Amniotic stem cell (primary cell): ENCODE data around the gene EI24.

ENCODE experiments used
- DNase-seq: peaks from one replicate; lab custom pipeline; 2025; lab: John Stamatoyannopoulos, UW

EI24 gene

GRCh38 chr11:125579811-125580210 lies 10.5 kb downstream of the EI24 start:
- DNase-seq, result no peak

- DNase-seq, result no peak
These were observed 14.2 kb downstream of the EI24 start for GRCh38 chr11:125583496-125583895.

GRCh38 chr11:125585487-125585886 lies 16.2 kb downstream of the EI24 start:
- no peak for DNase-seq

- DNase-seq, result no peak
These were observed 17.3 kb downstream of the EI24 start for GRCh38 chr11:125586623-125587022.

GRCh38 chr11:125587480-125587879 lies 18.2 kb downstream of the EI24 start:
- no peak for DNase-seq

- no peak for DNase-seq
These were observed 19.2 kb downstream of the EI24 start for GRCh38 chr11:125588505-125588904.

- DNase-seq, result no peak
These were observed 22.5 kb downstream of the EI24 start for GRCh38 chr11:125591649-125592304.

GRCh38 chr11:125592305-125593113 lies 23.2 kb downstream of the EI24 start, which contains the start of gene STT3A:
Gene STT3A, plus strand, starts transcription at chr11:125592852. Its CDS starts 3,064 bp downstream, at chr11:125595916.
- DNase-seq, result peak; percentile 100

- DNase-seq, result no peak
These were observed 24.0 kb downstream of the EI24 start for GRCh38 chr11:125593114-125593820.

GRCh38 chr11:125594958-125595357 lies 25.7 kb downstream of the EI24 start:
- no peak for DNase-seq

GRCh38 chr11:125600663-125601062 lies 31.4 kb downstream of the EI24 start:
- DNase-seq, result no peak

GRCh38 chr11:125603207-125603606 lies 33.9 kb downstream of the EI24 start:
- DNase-seq, result no peak

GRCh38 chr11:125605417-125605816 lies 36.1 kb downstream of the EI24 start:
- DNase-seq, result no peak

- no peak for DNase-seq
These were observed 40.3 kb downstream of the EI24 start for GRCh38 chr11:125609545-125609944.

GRCh38 chr11:125618383-125618782 lies 49.1 kb downstream of the EI24 start:
- DNase-seq, result no peak

- no peak for DNase-seq
These were observed 52.7 kb downstream of the EI24 start for GRCh38 chr11:125621995-125622394.

GRCh38 chr11:125623064-125623463 lies 53.8 kb downstream of the EI24 start:
- no peak for DNase-seq

GRCh38 chr11:125624756-125625213 lies 55.5 kb downstream of the EI24 start, which contains the start of gene CHEK1:
Gene CHEK1, plus strand, starts transcription at chr11:125625163. Its CDS starts 1,606 bp downstream, at chr11:125626769.
- no peak for DNase-seq

GRCh38 chr11:125625225-125625629 lies 56.0 kb downstream of the EI24 start:
- DNase-seq, result no peak

GRCh38 chr11:125625630-125626287 lies 56.5 kb downstream of the EI24 start:
- peak; percentile 82 for DNase-seq

- peak; percentile 16 for DNase-seq
These were observed 57.1 kb downstream of the EI24 start for GRCh38 chr11:125626288-125626950.
